SKM-1 (cell line): ENCODE measurements around the gene ALG12.
A peak's percentile ranks its signal among the peaks of the same experiment; 100 is the strongest.
"Not testable (repeated sequence)": the region's sequence is repeated elsewhere in the genome, so short reads cannot be mapped to it uniquely, and the experiment has no call there.

Experiments
- DNase-seq: peaks from one replicate; lab custom pipeline; 2025; ENCODE audit not compliant: unreplicated experiment; lab: John Stamatoyannopoulos, UW

The ALG12 gene

GRCh38 chr22:49869086-49869830, 49.0 kb downstream of the ALG12 start:
- DNase-seq: no peak

- no peak for DNase-seq
Measured at GRCh38 chr22:49867303-49868265, 50.7 kb downstream of the ALG12 start.

- DNase-seq: no peak
Measured at GRCh38 chr22:49866646-49867045, 51.6 kb downstream of the ALG12 start.

GRCh38 chr22:49866134-49866533, 52.1 kb downstream of the ALG12 start:
- no peak for DNase-seq

GRCh38 chr22:49865156-49865555, 53.1 kb downstream of the ALG12 start:
- DNase-seq: no peak

- no peak for DNase-seq
Measured at GRCh38 chr22:49863931-49864330, 54.3 kb downstream of the ALG12 start.

- no peak for DNase-seq
Measured at GRCh38 chr22:49862496-49862776, 55.8 kb downstream of the ALG12 start.

GRCh38 chr22:49861642-49862495, 56.4 kb downstream of the ALG12 start:
- no peak for DNase-seq

GRCh38 chr22:49858827-49859226, 59.4 kb downstream of the ALG12 start:
- DNase-seq: no peak

GRCh38 chr22:49856766-49857618, 61.2 kb downstream of the ALG12 start:
- DNase-seq: no peak

GRCh38 chr22:49856343-49856742, 61.9 kb downstream of the ALG12 start:
- DNase-seq: no peak

GRCh38 chr22:49855251-49855911, 62.9 kb downstream of the ALG12 start:
- DNase-seq: no peak

GRCh38 chr22:49853981-49854831, 64.0 kb downstream of the ALG12 start:
- no peak for DNase-seq

GRCh38 chr22:49852898-49853894, 65.0 kb downstream of the ALG12 start, which contains the start of gene ZBED4:
ZBED4 (plus strand) TSS chr22:49853844; CDS start chr22:49883663, 29,819 bp downstream.
- DNase-seq: peak; percentile 96

GRCh38 chr22:49852568-49852897, 65.7 kb downstream of the ALG12 start:
- DNase-seq: not testable (repeated sequence)

GRCh38 chr22:49850959-49851802, 67.1 kb downstream of the ALG12 start:
- no peak for DNase-seq
